ENCODE data around the gene RBCK1. TPM values are rescaled to one million over a fixed set of nuclear protein-coding genes. Genes with fewer than 3 reads are reported as not detected.
"Not testable (repeated sequence)": the region's sequence is repeated elsewhere in the genome, so short reads cannot be mapped to it uniquely, and the experiment has no call there.

Gene RBCK1
- total RNA-seq, 1 donor from 2014 or later = 94.3 TPM

- Mint-ChIP-seq H3K27ac (ENCODE audit: unreplicated experiment) (no peak overlapping the region), H3K9me3 (ENCODE audit: low read depth) (no peaks in the 10 kb centered on the region), H3K27me3 (ENCODE audit: low read depth) (no peaks in the 10 kb centered on the region), H3K36me3 (ENCODE audit: low read depth) (peaks cover 1% of the 10 kb centered on the region), H3K4me3 (ENCODE audit: unreplicated experiment) (no peak overlapping the region), H3K4me1 (ENCODE audit: low read depth) (peaks cover 38% of the 10 kb centered on the region)
- TF ChIP-seq CTCF (IDR thresholded peaks at IDR 0.05) = no peak
- DNase-seq (ENCODE audit: low spot score) = no peak
Observed at GRCh38 chr20:367486-367887, 40.6 kb upstream of the RBCK1 start.

GRCh38 chr20:368915-369314 is 39.2 kb upstream of the RBCK1 start:
- TF ChIP-seq CTCF (IDR thresholded peaks at IDR 0.05) = no peak
- Mint-ChIP-seq H3K27me3 (ENCODE audit: low read depth) (no peaks in the 10 kb centered on the region), H3K9me3 (ENCODE audit: low read depth) (no peaks in the 10 kb centered on the region), H3K27ac (ENCODE audit: unreplicated experiment) (no peak overlapping the region), H3K36me3 (ENCODE audit: low read depth) (no peaks in the 10 kb centered on the region), H3K4me1 (ENCODE audit: low read depth) (peaks cover 41% of the 10 kb centered on the region), H3K4me3 (ENCODE audit: unreplicated experiment) (no peak overlapping the region)
- no peak for DNase-seq (ENCODE audit: low spot score)

GRCh38 chr20:370151-370600 is 37.9 kb upstream of the RBCK1 start:
- Mint-ChIP-seq H3K27ac (ENCODE audit: unreplicated experiment) (peak overlapping the region; percentile 75), H3K9me3 (ENCODE audit: low read depth) (no peaks in the 10 kb centered on the region), H3K4me1 (ENCODE audit: low read depth) (peaks cover 41% of the 10 kb centered on the region), H3K36me3 (ENCODE audit: low read depth) (no peaks in the 10 kb centered on the region), H3K4me3 (ENCODE audit: unreplicated experiment) (no peak overlapping the region), H3K27me3 (ENCODE audit: low read depth) (no peaks in the 10 kb centered on the region)
- TF ChIP-seq CTCF (IDR thresholded peaks at IDR 0.05) = no peak
- DNase-seq (ENCODE audit: low spot score) = no peak

GRCh38 chr20:370977-371754 is 36.9 kb upstream of the RBCK1 start:
- no peak for TF ChIP-seq CTCF (IDR thresholded peaks at IDR 0.05)
- H3K4me3 Mint-ChIP-seq (ENCODE audit: unreplicated experiment) = no peak overlapping the region
- no peak for DNase-seq (ENCODE audit: low spot score)
- H3K27ac Mint-ChIP-seq (ENCODE audit: unreplicated experiment) = peak overlapping the region; percentile 96
- H3K36me3 Mint-ChIP-seq (ENCODE audit: low read depth) = no peaks in the 10 kb centered on the region
- H3K9me3 Mint-ChIP-seq (ENCODE audit: low read depth) = no peaks in the 10 kb centered on the region
- peaks cover 41% of the 10 kb centered on the region for H3K4me1 Mint-ChIP-seq (ENCODE audit: low read depth)
- H3K27me3 Mint-ChIP-seq (ENCODE audit: low read depth) = no peaks in the 10 kb centered on the region

- Mint-ChIP-seq H3K27ac (ENCODE audit: unreplicated experiment) (peak overlapping the region; percentile 96), H3K9me3 (ENCODE audit: low read depth) (no peaks in the 10 kb centered on the region), H3K27me3 (ENCODE audit: low read depth) (no peaks in the 10 kb centered on the region), H3K4me3 (ENCODE audit: unreplicated experiment) (no peak overlapping the region), H3K4me1 (ENCODE audit: low read depth) (peaks cover 41% of the 10 kb centered on the region), H3K36me3 (ENCODE audit: low read depth) (no peaks in the 10 kb centered on the region)
- TF ChIP-seq CTCF (IDR thresholded peaks at IDR 0.05) = no peak
- no peak for DNase-seq (ENCODE audit: low spot score)
Observed at GRCh38 chr20:371755-372542, 36.1 kb upstream of the RBCK1 start.

- not testable (repeated sequence) for H3K9me3 Mint-ChIP-seq (ENCODE audit: low read depth); DNase-seq (ENCODE audit: low spot score); H3K27me3 Mint-ChIP-seq (ENCODE audit: low read depth); H3K4me3 Mint-ChIP-seq (ENCODE audit: unreplicated experiment); H3K36me3 Mint-ChIP-seq (ENCODE audit: low read depth)
- Mint-ChIP-seq H3K27ac (ENCODE audit: unreplicated experiment) (peak overlapping the region; percentile 96), H3K4me1 (ENCODE audit: low read depth) (peaks cover 41% of the 10 kb centered on the region)
Observed at GRCh38 chr20:372543-373082, 35.5 kb upstream of the RBCK1 start.
